Smooth muscle cell (in vitro differentiated cells): Measurements from ENCODE around the gene TMED9. TPM values are rescaled to one million over a fixed set of nuclear protein-coding genes. Genes with fewer than 3 reads are reported as not detected.

Source experiments
- DNase-seq: peaks from one replicate; lab custom pipeline; 2025; ENCODE audit not compliant: unreplicated experiment; lab: John Stamatoyannopoulos, UW
- H2AFZ ChIP-seq: fragments of 200-600 bp; sonication (generic); 2 replicates; pipeline ENCODE4 v1.6.0; 2016; ENCODE audit warnings: antibody characterized with exemption, low read depth, mild to moderate bottlenecking
- H3F3A ChIP-seq: fragments of 200-600 bp; sonication (generic); 2 replicates; pipeline ENCODE4 v1.6.0; 2017; ENCODE audit warnings: antibody characterized with exemption, low read depth
- H3K27ac ChIP-seq: fragments of 200-600 bp; sonication (generic); 2 replicates; pipeline ENCODE4 v1.5.1; 2016; ENCODE audit warnings: low read depth, mild to moderate bottlenecking
- H3K27me3 ChIP-seq: fragments of 200-600 bp; sonication (generic); 2 replicates; pipeline ENCODE4 v1.6.1; 2016; ENCODE audit warnings: low read depth, mild to moderate bottlenecking
- H3K36me3 ChIP-seq: fragments of 200-600 bp; sonication (generic); 2 replicates; pipeline ENCODE4 v1.5.1; 2016; ENCODE audit warnings: low read depth
- H3K4me1 ChIP-seq: fragments of 200-600 bp; sonication (generic); 2 replicates; pipeline ENCODE4 v1.5.1; 2016; ENCODE audit warnings: low read depth
- H3K4me2 ChIP-seq: fragments of 200-600 bp; sonication (generic); 2 replicates; pipeline ENCODE4 v1.6.0; 2016; ENCODE audit warnings: mild to moderate bottlenecking
- H3K4me3 ChIP-seq: fragments of 200-600 bp; sonication (generic); 2 replicates; pipeline ENCODE4 v1.5.1; 2016; ENCODE audit warnings: mild to moderate bottlenecking
- H3K79me2 ChIP-seq: fragments of 200-600 bp; sonication (generic); 2 replicates; pipeline ENCODE4 v1.6.0; 2016; ENCODE audit warnings: low read depth, mild to moderate bottlenecking
- H3K9ac ChIP-seq: fragments of 200-600 bp; sonication (generic); 2 replicates; pipeline ENCODE4 v1.6.0; 2016; ENCODE audit warnings: low read depth
- H3K9me3 ChIP-seq: fragments of 200-600 bp; sonication (generic); replicated peaks from 2 replicates; pipeline ENCODE4 v1.5.1; 2016; ENCODE audit warnings: low read depth
- H4K20me1 ChIP-seq: fragments of 200-600 bp; sonication (generic); 2 replicates; pipeline ENCODE4 v1.6.0; 2016; ENCODE audit warnings: low read depth
- CTCF ChIP-seq: fragments of 200-600 bp; sonication (generic); IDR thresholded peaks from 2 replicates; pipeline ENCODE4 v1.5.1; 2017; ENCODE audit warnings: borderline replicate concordance, mild to moderate bottlenecking, antibody characterized with exemption; ENCODE audit not compliant: insufficient read depth, poor library complexity, severe bottlenecking
- WGBS: methylation state at CpG from one replicate; pipeline ENCODE4 v1.1.7; 2016; ENCODE audit warnings: low lambda C conversion rate; 5-methylcytosine and 5-hydroxymethylcytosine counted together
- polyA plus RNA-seq: library from polyadenylated mRNA; unstranded; fragments of >200 nt; fragmentation: Nextera tagmentation; extraction: Ambion mirVana; gene quantifications from 2 replicates; pipeline ENCODE4 v1.2.1, GENCODE V29; 2016
- total RNA-seq: library from RNA; depleted of rRNA; stranded (reverse); fragments of >200 nt; gene quantifications from 2 replicates; pipeline ENCODE4 v1.2.3, GENCODE V29; 2014

TMED9 gene
- total and polyA plus RNA-seq, 2 experiments from 2014 or later, result 224 to 662 TPM

- WGBS, result 34% methylated on average over 15 of the region's 15 CpGs
- Histone ChIP-seq H3K9me3 (no peaks in the 10 kb centered on the region), H3K79me2 (no peaks in the 10 kb centered on the region), H2AFZ (no peak overlapping the region), H3K4me2 (no peak overlapping the region), H4K20me1 (peaks cover 13% of the 10 kb centered on the region), H3K4me1 (no peaks in the 10 kb centered on the region), H3K27ac (no peak overlapping the region), H3K9ac (no peak overlapping the region), H3K27me3 (no peaks in the 10 kb centered on the region), H3K4me3 (no peak overlapping the region), H3F3A (no peaks in the 10 kb centered on the region), H3K36me3 (no peaks in the 10 kb centered on the region)
- peak; percentile 31 for DNase-seq
- TF ChIP-seq CTCF, result peak; percentile 71
Measured at GRCh38 chr5:177607452-177608192, 15.6 kb downstream of the TMED9 start.

GRCh38 chr5:177608243-177609075, 16.5 kb downstream of the TMED9 start:
- no peaks in the 10 kb centered on the region for H3F3A ChIP-seq
- 96% methylated on average over 37 of the region's 37 CpGs for WGBS
- no peaks in the 10 kb centered on the region for H3K79me2 ChIP-seq
- no peak overlapping the region for H3K4me2 ChIP-seq
- no peaks in the 10 kb centered on the region for H3K36me3 ChIP-seq
- no peaks in the 10 kb centered on the region for H3K9me3 ChIP-seq
- no peak overlapping the region for H3K4me3 ChIP-seq
- DNase-seq, result no peak
- H4K20me1 ChIP-seq, result peaks cover 9% of the 10 kb centered on the region
- H3K9ac ChIP-seq, result no peak overlapping the region
- no peak overlapping the region for H2AFZ ChIP-seq
- H3K27me3 ChIP-seq, result no peaks in the 10 kb centered on the region
- no peak overlapping the region for H3K27ac ChIP-seq
- TF ChIP-seq CTCF, result no peak
- H3K4me1 ChIP-seq, result no peaks in the 10 kb centered on the region

GRCh38 chr5:177609076-177610059, 17.4 kb downstream of the TMED9 start:
- H2AFZ ChIP-seq, result no peak overlapping the region
- no peak for DNase-seq
- H3K9me3 ChIP-seq, result no peaks in the 10 kb centered on the region
- H3K27me3 ChIP-seq, result no peaks in the 10 kb centered on the region
- TF ChIP-seq CTCF, result no peak
- H3K4me2 ChIP-seq, result no peak overlapping the region
- no peak overlapping the region for H3K9ac ChIP-seq
- H3F3A ChIP-seq, result no peaks in the 10 kb centered on the region
- H3K79me2 ChIP-seq, result no peaks in the 10 kb centered on the region
- H3K4me3 ChIP-seq, result no peak overlapping the region
- peaks cover 7% of the 10 kb centered on the region for H4K20me1 ChIP-seq
- no peaks in the 10 kb centered on the region for H3K36me3 ChIP-seq
- H3K27ac ChIP-seq, result no peak overlapping the region
- no peaks in the 10 kb centered on the region for H3K4me1 ChIP-seq
- WGBS, result 98% methylated on average over 20 of the region's 21 CpGs
